DOHH2 (cell line): ENCODE measurements around the gene SMG6.

Experiments used
- H3F3A ChIP-seq: fragments of 200-600 bp; sonication (generic), shearing (Covaris generic); 2 replicates; pipeline ENCODE4 v1.6.0; 2016; ENCODE audit warnings: antibody characterized with exemption, mild to moderate bottlenecking; ENCODE audit not compliant: control insufficient read depth, insufficient read depth
- H3K27ac ChIP-seq: fragments of 200-600 bp; sonication (generic); 2 replicates; pipeline ENCODE4 v1.5.1; 2014; ENCODE audit warnings: low read depth, mild to moderate bottlenecking, low read length, moderate library complexity
- H3K27me3 ChIP-seq: fragments of 200-600 bp; sonication (generic); 2 replicates; pipeline ENCODE4 v1.6.1; 2014; ENCODE audit warnings: mild to moderate bottlenecking, low read length, mixed read lengths; ENCODE audit not compliant: control insufficient read depth
- H3K36me3 ChIP-seq: fragments of 200-600 bp; sonication (generic); 2 replicates; pipeline ENCODE4 v1.6.1; 2014; ENCODE audit warnings: mild to moderate bottlenecking, low read length, moderate library complexity, mixed read lengths; ENCODE audit not compliant: control insufficient read depth
- H3K4me1 ChIP-seq: fragments of 200-600 bp; sonication (generic); 2 replicates; pipeline ENCODE4 v1.6.1; 2014; ENCODE audit warnings: mild to moderate bottlenecking, low read length, mixed read lengths; ENCODE audit not compliant: control insufficient read depth
- H3K4me2 ChIP-seq: fragments of 200-600 bp; sonication (generic); 2 replicates; pipeline ENCODE4 v1.6.0; 2014; ENCODE audit warnings: mild to moderate bottlenecking, low read length, moderate library complexity
- H3K4me3 ChIP-seq: fragments of 200-600 bp; sonication (generic); 2 replicates; pipeline ENCODE4 v1.5.1; 2014; ENCODE audit warnings: mild to moderate bottlenecking, low read length, mixed read lengths
- H3K79me2 ChIP-seq: fragments of 200-600 bp; sonication (generic); 2 replicates; pipeline ENCODE4 v1.6.1; 2014; ENCODE audit warnings: mild to moderate bottlenecking, low read length, mixed read lengths; ENCODE audit not compliant: control insufficient read depth
- H3K9me2 ChIP-seq: fragments of 200-600 bp; sonication (generic); replicated peaks from 2 replicates; pipeline ENCODE4 v1.6.1; 2014; ENCODE audit warnings: mild to moderate bottlenecking, low read length, mixed read lengths; ENCODE audit not compliant: control insufficient read depth
- H3K9me3 ChIP-seq: fragments of 200-600 bp; sonication (generic); 2 replicates; pipeline ENCODE4 v1.6.1; 2014; ENCODE audit warnings: antibody characterized with exemption, low read length, mixed read lengths; ENCODE audit not compliant: control insufficient read depth, insufficient read depth
- H4K20me1 ChIP-seq: fragments of 200-600 bp; sonication (generic); 2 replicates; pipeline ENCODE4 v1.6.0; 2014; ENCODE audit warnings: low read depth, mild to moderate bottlenecking, antibody characterized with exemption, low read length, moderate library complexity; ENCODE audit not compliant: control insufficient read depth, insufficient read depth
- EZH2phosphoT487 ChIP-seq: fragments of 200-600 bp; sonication (generic); IDR thresholded peaks from 2 replicates; pipeline ENCODE4 v1.6.1; 2017; ENCODE audit warnings: borderline replicate concordance, mild to moderate bottlenecking, antibody characterized with exemption, low read length, moderate library complexity, mixed read lengths
- TF ChIP-seq, protein P1 (sequence below): fragments of 200-600 bp; sonication (generic); IDR thresholded peaks from one replicate; pipeline ENCODE4 v1.5.1; 2014; ENCODE audit warnings: antibody characterized with exemption, mild to moderate bottlenecking, low read depth, low read length; ENCODE audit not compliant: poor library complexity, severe bottlenecking

Gene SMG6

DNA sequence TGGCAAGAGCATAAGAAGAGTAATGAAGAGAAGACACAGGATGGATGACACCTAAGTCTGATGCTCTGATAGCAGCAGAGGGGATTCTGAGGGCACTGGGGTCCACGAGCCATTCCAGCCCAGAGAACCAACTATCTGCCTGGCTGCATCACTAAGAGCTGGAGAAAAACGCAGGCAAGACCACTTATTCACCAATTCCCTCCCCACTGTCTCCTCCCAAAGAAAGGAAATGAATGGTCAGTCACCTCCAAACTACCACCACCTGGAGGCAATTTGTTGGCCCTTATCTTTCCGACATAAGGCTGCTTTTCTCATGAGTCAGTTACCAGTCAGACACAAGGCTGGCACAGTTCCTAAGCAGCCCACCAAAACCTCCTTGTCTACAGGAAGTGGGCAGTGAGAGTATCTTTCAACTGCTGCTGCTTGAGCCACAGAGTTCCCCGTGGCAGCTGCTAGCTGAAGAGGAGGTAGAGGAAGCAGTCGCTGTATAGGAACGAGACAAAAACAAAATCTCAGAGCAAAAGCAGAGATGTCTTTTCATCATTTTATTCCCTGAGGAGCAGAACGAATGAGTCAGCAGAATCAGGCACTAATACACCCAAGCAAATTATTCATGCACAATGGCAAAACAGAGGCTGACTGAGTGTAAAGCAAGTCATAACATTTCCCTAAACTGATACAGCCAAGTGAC lies 111.1 kb downstream of the SMG6 start:
- Histone ChIP-seq H3K9me3 (no peaks in the 10 kb centered on the region), H3K9me2 (no peaks in the 10 kb centered on the region), H3K79me2 (no peaks in the 10 kb centered on the region), H3K27ac (no peak overlapping the region), H3F3A (no peaks in the 10 kb centered on the region), H3K4me1 (peaks cover 16% of the 10 kb centered on the region), H3K36me3 (peaks cover 3% of the 10 kb centered on the region; the same call in 1 of the 2 replicates), H3K4me3 (no peak overlapping the region), H3K4me2 (no peak overlapping the region), H4K20me1 (no peaks in the 10 kb centered on the region), H3K27me3 (no peaks in the 10 kb centered on the region)
- TF ChIP-seq EZH2phosphoT487 = no peak
- TF ChIP-seq, protein P1, sequence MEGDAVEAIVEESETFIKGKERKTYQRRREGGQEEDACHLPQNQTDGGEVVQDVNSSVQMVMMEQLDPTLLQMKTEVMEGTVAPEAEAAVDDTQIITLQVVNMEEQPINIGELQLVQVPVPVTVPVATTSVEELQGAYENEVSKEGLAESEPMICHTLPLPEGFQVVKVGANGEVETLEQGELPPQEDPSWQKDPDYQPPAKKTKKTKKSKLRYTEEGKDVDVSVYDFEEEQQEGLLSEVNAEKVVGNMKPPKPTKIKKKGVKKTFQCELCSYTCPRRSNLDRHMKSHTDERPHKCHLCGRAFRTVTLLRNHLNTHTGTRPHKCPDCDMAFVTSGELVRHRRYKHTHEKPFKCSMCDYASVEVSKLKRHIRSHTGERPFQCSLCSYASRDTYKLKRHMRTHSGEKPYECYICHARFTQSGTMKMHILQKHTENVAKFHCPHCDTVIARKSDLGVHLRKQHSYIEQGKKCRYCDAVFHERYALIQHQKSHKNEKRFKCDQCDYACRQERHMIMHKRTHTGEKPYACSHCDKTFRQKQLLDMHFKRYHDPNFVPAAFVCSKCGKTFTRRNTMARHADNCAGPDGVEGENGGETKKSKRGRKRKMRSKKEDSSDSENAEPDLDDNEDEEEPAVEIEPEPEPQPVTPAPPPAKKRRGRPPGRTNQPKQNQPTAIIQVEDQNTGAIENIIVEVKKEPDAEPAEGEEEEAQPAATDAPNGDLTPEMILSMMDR = no peak

DNA sequence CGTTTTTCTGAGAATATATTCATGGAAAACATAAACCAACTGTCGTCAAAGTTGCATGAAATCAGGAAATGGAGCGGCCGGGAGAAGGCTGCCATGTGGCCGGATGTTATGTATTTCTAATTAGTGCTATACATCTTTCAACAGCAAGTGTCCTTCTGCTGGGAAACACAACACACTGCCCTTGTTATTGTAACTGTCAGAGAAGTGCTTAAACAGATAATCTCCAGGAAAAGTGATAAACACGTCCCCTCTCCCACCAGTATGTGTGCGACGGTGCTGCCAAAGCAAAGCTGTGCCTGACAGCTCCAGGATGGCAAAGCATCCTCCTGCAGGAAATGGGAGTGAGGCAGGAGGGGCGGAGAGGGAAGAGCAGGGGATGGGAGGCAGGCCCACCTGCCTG lies 111.8 kb downstream of the SMG6 start:
- Histone ChIP-seq H3K27ac (no peak overlapping the region), H3K4me3 (no peak overlapping the region), H4K20me1 (no peaks in the 10 kb centered on the region), H3K4me2 (no peak overlapping the region), H3K9me3 (no peaks in the 10 kb centered on the region), H3K9me2 (no peaks in the 10 kb centered on the region), H3F3A (no peaks in the 10 kb centered on the region), H3K27me3 (no peaks in the 10 kb centered on the region), H3K4me1 (peaks cover 16% of the 10 kb centered on the region), H3K79me2 (no peaks in the 10 kb centered on the region), H3K36me3 (peaks cover 3% of the 10 kb centered on the region; the same call in 1 of the 2 replicates)
- TF ChIP-seq, protein P1 = no peak
- no peak for TF ChIP-seq EZH2phosphoT487

DNA sequence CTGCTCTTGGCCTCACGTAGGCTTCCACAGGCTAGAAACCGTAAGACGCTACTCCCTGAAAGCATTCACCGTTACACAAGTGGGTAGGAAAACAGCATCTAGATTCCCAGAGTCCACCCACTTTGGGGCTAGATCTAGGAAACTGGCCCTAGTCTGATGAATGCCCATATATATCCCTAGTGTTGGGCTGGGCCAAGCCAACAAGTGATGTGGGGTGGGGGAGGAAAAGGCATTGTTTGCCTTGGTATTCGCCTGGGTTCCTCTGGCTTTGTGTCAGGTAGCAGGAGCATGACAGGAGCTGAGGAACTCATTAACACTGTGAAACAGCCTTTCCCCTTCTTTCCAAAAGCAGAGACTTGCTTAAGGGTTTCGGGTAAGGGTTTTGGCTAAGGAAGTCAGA lies 112.4 kb downstream of the SMG6 start:
- no peak overlapping the region for H3K4me2 ChIP-seq

More for the DNA sequence above, 112.4 kb downstream of the SMG6 start:
- no peak for TF ChIP-seq EZH2phosphoT487
- TF ChIP-seq, protein P1 = no peak
- Histone ChIP-seq H3K79me2 (no peaks in the 10 kb centered on the region), H4K20me1 (no peaks in the 10 kb centered on the region), H3F3A (no peaks in the 10 kb centered on the region), H3K27me3 (no peaks in the 10 kb centered on the region), H3K27ac (no peak overlapping the region), H3K9me3 (no peaks in the 10 kb centered on the region), H3K4me1 (peaks cover 16% of the 10 kb centered on the region), H3K36me3 (peaks cover 6% of the 10 kb centered on the region; the same call in 1 of the 2 replicates), H3K4me3 (no peak overlapping the region), H3K9me2 (no peaks in the 10 kb centered on the region)
